Activated CD4-positive, alpha-beta memory T cell treated with anti-CD3 and anti-CD28 coated beads, Interleukin-2, amount 10 ng/mL, durations not matched to agents 7 days and 5 days (primary cell): Measurements from ENCODE around the gene VPS26C. TPM values are rescaled to one million over a fixed set of nuclear protein-coding genes. Genes with fewer than 3 reads are reported as not detected.
"Not testable (repeated sequence)": the region's sequence is repeated elsewhere in the genome, so short reads cannot be mapped to it uniquely, and the experiment has no call there.

ENCODE experiments used
- CTCF ChIA-PET: fragments of 350-600 bp; sonication (Branson Sonifier 250); formaldehyde crosslinking; loops from one replicate; lab custom pipeline; 2021; ENCODE audit warnings: antibody characterized with exemption, inconsistent platforms; lab: Charles Lee
- POLR2A ChIA-PET: fragments of 350-600 bp; sonication (Branson Sonifier 250); formaldehyde crosslinking; loops from one replicate; lab custom pipeline; 2021; ENCODE audit warnings: antibody characterized with exemption; lab: Charles Lee
- DNase-seq: peaks from one replicate; pipeline ENCODE4 v3.0.0-alpha.2; 2020
- H3K27ac Mint-ChIP-seq: one replicate; pipeline ENCODE4 v1.8.0; 2021; ENCODE audit warnings: mild to moderate bottlenecking, mixed read lengths
- H3K27me3 Mint-ChIP-seq: one replicate; pipeline ENCODE4 v1.8.0; 2021; ENCODE audit warnings: mixed read lengths
- H3K36me3 Mint-ChIP-seq: one replicate; pipeline ENCODE4 v1.8.0; 2021; ENCODE audit warnings: low read depth, mixed read lengths
- H3K4me1 Mint-ChIP-seq: one replicate; pipeline ENCODE4 v1.8.0; 2021; ENCODE audit warnings: mixed read lengths
- H3K4me3 Mint-ChIP-seq: one replicate; pipeline ENCODE4 v1.8.0; 2021; ENCODE audit warnings: mild to moderate bottlenecking, mixed read lengths
- H3K9me3 Mint-ChIP-seq: one replicate; pipeline ENCODE4 v1.8.0; 2021; ENCODE audit warnings: mixed read lengths
- total RNA-seq, 2 experiments: library from RNA; stranded (reverse); gene quantifications; one replicate each; pipeline ENCODE4 v1.2.3, GENCODE V29; 2021

The VPS26C gene
- total RNA-seq, 2 experiments from 2014 or later, result 70.7 to 73.1 TPM

- CTCF ChIA-PET, result no interaction called here
- Mint-ChIP-seq H3K4me1 (peaks cover 56% of the 10 kb centered on the region), H3K27me3 (no peaks in the 10 kb centered on the region), H3K4me3 (no peak overlapping the region), H3K27ac (no peak overlapping the region), H3K36me3 (peaks cover 65% of the 10 kb centered on the region), H3K9me3 (peaks cover 2% of the 10 kb centered on the region)
- POLR2A ChIA-PET, result interaction anchor here (0.9 to 1.1 kb wide), 2 partner anchors 33 to 147 kb away, joined by 3 read pairs; no protein-coding TSS in a partner anchor
- DNase-seq, result no peak
These were observed 43.3 kb downstream of the VPS26C start for GRCh38 chr21:37223804-37224345.

GRCh38 chr21:37222248-37222647 lies 44.9 kb downstream of the VPS26C start:
- H3K27ac Mint-ChIP-seq, CTCF ChIA-PET, H3K27me3 Mint-ChIP-seq, H3K4me3 Mint-ChIP-seq, POLR2A ChIA-PET, H3K9me3 Mint-ChIP-seq, DNase-seq: not testable (repeated sequence)
- H3K36me3 Mint-ChIP-seq, result peaks cover 55% of the 10 kb centered on the region
- peaks cover 62% of the 10 kb centered on the region for H3K4me1 Mint-ChIP-seq

GRCh38 chr21:37220981-37221664 lies 46.0 kb downstream of the VPS26C start:
- CTCF ChIA-PET, result interaction anchor here (1.0 to 1.6 kb wide), 7 partner anchors 9 to 343 kb away, joined by 4 to 9 read pairs (median 6); partner anchors contain the start of gene VPS26C
- POLR2A ChIA-PET, result interaction anchor here (0.7 to 3.2 kb wide), 12 partner anchors 9 to 149 kb away, joined by 3 to 35 read pairs (median 6); partner anchors contain the start of genes DYRK1A, PIGP, TTC3 and VPS26C
- no peaks in the 10 kb centered on the region for H3K27me3 Mint-ChIP-seq
- peak; percentile 92 for DNase-seq
- H3K27ac Mint-ChIP-seq, result peak overlapping the region; percentile 88
- H3K4me3 Mint-ChIP-seq, result peak overlapping the region; percentile 84
- peaks cover 56% of the 10 kb centered on the region for H3K4me1 Mint-ChIP-seq
- H3K36me3 Mint-ChIP-seq, result peaks cover 45% of the 10 kb centered on the region
- H3K9me3 Mint-ChIP-seq, result peaks cover 2% of the 10 kb centered on the region

DNA sequence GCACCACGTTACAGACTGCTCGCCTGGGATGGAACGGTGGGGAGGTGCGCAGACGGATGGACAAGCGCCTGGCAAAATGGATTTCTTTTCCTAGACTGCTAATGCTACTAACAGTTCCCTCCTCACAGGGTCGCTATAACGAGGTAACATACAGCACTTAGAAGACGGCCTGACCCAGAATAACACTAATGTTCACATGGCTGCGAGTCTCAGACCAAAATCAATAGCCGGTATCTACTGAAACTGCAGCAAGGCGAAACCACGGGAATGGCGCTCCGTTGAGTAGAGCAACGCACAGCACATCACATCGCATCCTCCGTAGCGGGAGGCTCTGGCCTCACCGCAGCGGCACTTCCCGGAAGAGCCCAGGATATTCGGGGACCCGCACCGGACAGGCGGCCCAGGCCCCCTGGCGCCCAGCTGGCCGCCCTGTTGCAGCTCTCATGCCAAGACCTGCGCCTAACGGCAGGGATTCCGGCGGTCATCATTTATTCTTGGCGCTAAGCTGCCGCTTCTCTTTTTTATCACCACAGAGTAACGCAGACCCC lies 46.6 kb downstream of the VPS26C start:
- Mint-ChIP-seq H3K36me3 (peaks cover 39% of the 10 kb centered on the region), H3K27ac (peak overlapping the region; percentile 88)
- DNase-seq, result peak; percentile 49

DNA sequence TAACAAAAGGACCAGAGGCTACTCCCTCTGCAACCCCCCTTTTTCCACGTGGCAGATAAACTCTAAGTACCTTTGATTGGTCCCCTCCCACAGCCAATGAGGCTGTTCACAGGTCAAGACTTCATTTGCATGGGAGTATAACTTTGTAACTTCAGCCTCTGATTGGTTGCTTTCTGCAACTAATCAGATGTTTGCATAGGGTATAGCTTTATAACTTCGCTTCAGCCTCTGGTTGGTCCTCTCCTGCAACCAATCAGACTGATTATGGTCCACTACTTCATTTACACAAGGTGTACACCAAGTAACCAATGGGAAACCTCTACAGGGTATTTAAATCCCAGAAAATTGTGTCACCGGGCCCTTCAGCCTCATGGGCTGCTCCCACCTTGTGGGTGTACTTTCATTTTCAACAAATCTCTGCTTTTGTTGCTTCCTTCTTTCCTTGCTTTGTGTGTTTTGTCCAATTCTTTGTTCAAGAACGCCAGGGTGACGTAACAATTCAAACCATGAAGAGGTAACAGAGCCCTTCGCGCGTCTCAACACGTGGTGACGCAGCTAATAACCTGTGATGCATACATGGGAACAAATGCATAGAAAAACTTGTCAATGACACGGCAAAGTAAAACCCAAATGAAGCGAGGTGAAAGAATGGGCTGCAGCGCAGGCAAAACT lies 47.2 kb downstream of the VPS26C start:
- Mint-ChIP-seq H3K36me3 (peaks cover 33% of the 10 kb centered on the region), H3K4me3 (peak overlapping the region; percentile 84), H3K4me1 (peaks cover 44% of the 10 kb centered on the region), H3K27ac (peak overlapping the region; percentile 88), H3K27me3 (no peaks in the 10 kb centered on the region), H3K9me3 (peaks cover 2% of the 10 kb centered on the region)
- ChIA-PET POLR2A (interaction anchor here (0.8 to 3.2 kb wide), 9 partner anchors 10 to 146 kb away, joined by 3 to 35 read pairs (median 7); partner anchors contain the start of genes DYRK1A and VPS26C), CTCF (interaction anchor here (1.0 to 1.6 kb wide), 5 partner anchors 24 to 149 kb away, joined by 3 to 9 read pairs (median 6); partner anchors contain the start of gene VPS26C)
- DNase-seq, result peak; percentile 24

More for the DNA sequence above, 46.6 kb downstream of the VPS26C start:
- ChIA-PET CTCF (interaction anchor here (1.0 to 1.6 kb wide), 9 partner anchors 10 to 343 kb away, joined by 3 to 9 read pairs (median 5); partner anchors contain the start of gene VPS26C), POLR2A (interaction anchor here (0.7 to 3.2 kb wide), 12 partner anchors 9 to 148 kb away, joined by 3 to 35 read pairs (median 6); partner anchors contain the start of genes DYRK1A, PIGP, TTC3 and VPS26C)
- H3K9me3 Mint-ChIP-seq, result peaks cover 2% of the 10 kb centered on the region
- H3K27me3 Mint-ChIP-seq, result no peaks in the 10 kb centered on the region
- peaks cover 50% of the 10 kb centered on the region for H3K4me1 Mint-ChIP-seq
- H3K4me3 Mint-ChIP-seq, result peak overlapping the region; percentile 84

DNA sequence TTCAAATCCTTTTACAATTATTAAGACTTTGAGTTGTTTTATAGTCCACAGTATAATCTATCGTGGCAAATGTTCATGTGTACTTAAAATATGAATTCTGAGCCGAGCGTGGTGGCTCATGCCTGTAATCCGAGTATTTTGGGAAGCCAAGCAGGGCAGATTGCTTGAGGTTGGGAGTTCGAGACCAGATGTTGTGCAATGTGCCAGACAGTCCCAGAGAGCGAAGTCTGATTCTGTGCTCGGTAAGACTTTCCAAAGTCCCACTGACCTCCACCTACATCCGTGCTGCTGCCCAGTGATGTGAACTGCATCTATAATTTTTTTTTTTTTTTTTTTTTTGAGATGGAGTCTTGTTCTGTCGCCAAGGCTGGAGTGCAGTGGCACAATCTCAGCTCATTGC lies 52.2 kb downstream of the VPS26C start:
- ChIA-PET POLR2A (no interaction called here), CTCF (no interaction called here)
- Mint-ChIP-seq H3K27me3 (peaks cover 5% of the 10 kb centered on the region), H3K27ac (no peak overlapping the region), H3K4me3 (no peak overlapping the region), H3K9me3 (no peaks in the 10 kb centered on the region), H3K4me1 (peaks cover 12% of the 10 kb centered on the region), H3K36me3 (peaks cover 3% of the 10 kb centered on the region)
- no peak for DNase-seq

DNA sequence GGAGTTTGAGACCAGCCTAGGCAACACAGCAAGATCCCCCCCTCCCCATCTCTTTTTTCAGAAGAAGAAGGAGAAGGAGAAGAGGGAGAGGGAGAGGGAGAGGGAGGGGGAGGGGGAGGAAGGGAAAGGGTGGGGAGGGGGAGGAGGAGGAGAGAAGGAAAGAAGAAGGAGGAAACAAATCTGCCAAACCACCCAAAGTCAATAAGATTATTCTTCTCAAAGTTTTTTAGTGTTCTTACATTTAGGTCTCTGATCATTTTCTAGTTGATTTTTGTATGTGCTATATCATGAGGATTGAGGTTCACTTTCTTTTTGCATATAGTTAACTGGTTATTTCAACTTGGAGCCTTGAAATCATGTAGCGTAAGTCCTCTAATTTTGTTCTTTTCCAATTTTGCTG lies 56.3 kb downstream of the VPS26C start:
- ChIA-PET CTCF (no interaction called here), POLR2A (no interaction called here)
- Mint-ChIP-seq H3K4me3 (no peak overlapping the region), H3K36me3 (no peaks in the 10 kb centered on the region), H3K27ac (no peak overlapping the region), H3K4me1 (peaks cover 17% of the 10 kb centered on the region), H3K27me3 (peaks cover 5% of the 10 kb centered on the region), H3K9me3 (no peaks in the 10 kb centered on the region)
- no peak for DNase-seq

- Mint-ChIP-seq H3K9me3 (no peaks in the 10 kb centered on the region), H3K36me3 (no peaks in the 10 kb centered on the region), H3K4me3 (no peak overlapping the region), H3K27me3 (peaks cover 5% of the 10 kb centered on the region), H3K4me1 (peaks cover 17% of the 10 kb centered on the region), H3K27ac (no peak overlapping the region)
- DNase-seq, result no peak
- ChIA-PET POLR2A (interaction anchor here (1.7 kb wide), 1 partner anchor 11 kb away, joined by 7 read pairs; no protein-coding TSS in a partner anchor), CTCF (no interaction called here)
These were observed 57.0 kb downstream of the VPS26C start for GRCh38 chr21:37210130-37210529.

- Mint-ChIP-seq H3K9me3 (no peaks in the 10 kb centered on the region), H3K36me3 (no peaks in the 10 kb centered on the region), H3K4me3 (no peak overlapping the region), H3K27ac (no peak overlapping the region), H3K4me1 (peaks cover 17% of the 10 kb centered on the region), H3K27me3 (peaks cover 5% of the 10 kb centered on the region)
- CTCF ChIA-PET, result interaction anchor here (0.8 to 1.2 kb wide), 2 partner anchors 12 to 254 kb away, joined by 3 to 4 read pairs; no protein-coding TSS in a partner anchor
- DNase-seq, result no peak
- POLR2A ChIA-PET, result interaction anchor here (1.5 to 1.7 kb wide), 2 partner anchors 12 to 59 kb away, joined by 6 to 7 read pairs; partner anchors contain the start of gene VPS26C
These were observed 58.4 kb downstream of the VPS26C start for GRCh38 chr21:37208741-37209225.

DNA sequence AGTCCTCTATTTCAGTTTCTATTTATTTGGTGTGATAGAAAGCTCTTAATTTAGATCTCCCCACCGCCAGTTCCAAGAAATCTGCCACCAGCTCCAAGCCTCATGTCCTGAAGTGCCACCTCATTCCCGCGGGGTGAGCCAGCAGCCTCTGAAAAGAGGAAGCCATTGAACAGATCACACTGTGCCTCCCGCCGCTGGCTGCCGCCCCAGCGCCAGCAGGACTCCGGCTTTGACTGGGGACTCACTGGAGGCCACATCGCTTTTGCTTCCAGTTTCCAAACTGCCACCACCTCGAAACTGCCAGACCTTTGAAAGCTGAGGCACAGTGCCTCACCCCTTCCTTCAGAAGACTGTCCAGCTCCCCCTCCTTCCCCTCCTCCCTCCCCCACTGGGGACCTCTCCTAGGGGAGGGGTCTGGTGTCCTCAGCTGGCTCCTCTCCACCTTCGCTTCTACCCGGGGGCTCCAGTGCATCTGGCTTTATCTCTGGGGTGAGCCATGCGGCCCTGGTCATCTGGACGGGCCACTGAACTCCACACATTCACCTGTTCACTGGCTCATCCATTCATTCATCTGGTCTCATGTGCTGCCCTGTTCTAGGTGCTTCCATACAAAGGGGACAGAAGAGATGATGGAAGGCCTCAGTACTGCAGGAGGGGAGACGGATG lies 58.9 kb downstream of the VPS26C start:
- H3K36me3 Mint-ChIP-seq, result no peaks in the 10 kb centered on the region
- peak; percentile 34 for DNase-seq
- H3K27ac Mint-ChIP-seq, result peak overlapping the region; percentile 55
- POLR2A ChIA-PET, result interaction anchor here (0.6 to 1.5 kb wide), 2 partner anchors 59 to 356 kb away, joined by 3 to 6 read pairs; partner anchors contain the start of gene VPS26C
- H3K4me3 Mint-ChIP-seq, result peak overlapping the region; percentile 17
- peaks cover 5% of the 10 kb centered on the region for H3K27me3 Mint-ChIP-seq
- CTCF ChIA-PET, result interaction anchor here (0.8 to 1.2 kb wide), 2 partner anchors 13 to 255 kb away, joined by 3 to 4 read pairs; no protein-coding TSS in a partner anchor
- H3K9me3 Mint-ChIP-seq, result no peaks in the 10 kb centered on the region
- peaks cover 17% of the 10 kb centered on the region for H3K4me1 Mint-ChIP-seq

- Mint-ChIP-seq H3K27me3 (peaks cover 5% of the 10 kb centered on the region), H3K4me3 (peak overlapping the region; percentile 17), H3K9me3 (no peaks in the 10 kb centered on the region), H3K36me3 (no peaks in the 10 kb centered on the region), H3K4me1 (peaks cover 17% of the 10 kb centered on the region), H3K27ac (peak overlapping the region; percentile 55)
- POLR2A ChIA-PET, result interaction anchor here (0.6 to 1.5 kb wide), 3 partner anchors 13 to 356 kb away, joined by 3 to 6 read pairs (median 3); partner anchors contain the start of gene VPS26C
- no peak for DNase-seq
- CTCF ChIA-PET, result interaction anchor here (1.2 kb wide), 1 partner anchor 13 kb away, joined by 4 read pairs; no protein-coding TSS in a partner anchor
These were observed 59.6 kb downstream of the VPS26C start for GRCh38 chr21:37207441-37208009.
